ENCODE measurements around the gene KCNJ16. TPM values are rescaled to one million over a fixed set of nuclear protein-coding genes. Genes with fewer than 3 reads are reported as not detected.
A peak's percentile ranks its signal among the peaks of the same experiment; 100 is the strongest.

KCNJ16 gene
- polyA plus RNA-seq, 2 of the 4 experiments (the other 2 are of a cell fraction) = 0.87 to 1.6 TPM

GRCh38 chr17:70080541-70081347, 5.7 kb downstream of the KCNJ16 start:
- Histone ChIP-seq H3K27ac (no peak overlapping the region), H3K9me3 (no peaks in the 10 kb centered on the region), H3K4me2 (no peak overlapping the region), H3K4me3 (no peak overlapping the region), H3K4me1 (peaks cover 11% of the 10 kb centered on the region; the same call in 2 of the 3 replicates)
- POLR2A ChIA-PET = no interaction called here
- DNase-seq (ENCODE audit: low read depth in 1 of 2, low spot score in 1 of 2) (no peak), FAIRE-seq (peak; percentile 49), ATAC-seq (no peak)
- WGBS (ENCODE audit: missing lambda C conversion rate) = 70% methylated on average over 7 of the region's 7 CpGs
- TF ChIP-seq SMC3 (IDR thresholded peaks at IDR 0.05) = no peak
- no peak for TF ChIP-seq RFX5 (IDR thresholded peaks at IDR 0.05)
- no peak for TF ChIP-seq MAFK (IDR thresholded peaks at IDR 0.05; ENCODE audit: partially characterized antibody)
- CTCF ChIA-PET = no interaction called here

GRCh38 chr17:70081885-70082284, 6.9 kb downstream of the KCNJ16 start:
- Histone ChIP-seq H3K27ac (no peak overlapping the region), H3K9me3 (no peaks in the 10 kb centered on the region), H3K4me2 (no peak overlapping the region), H3K4me3 (no peak overlapping the region), H3K4me1 (no peaks in the 10 kb centered on the region)
- DNase-seq (ENCODE audit: low read depth in 1 of 2, low spot score in 1 of 2) (no peak), FAIRE-seq (peak; percentile 70), ATAC-seq (no peak)
- CTCF ChIA-PET = no interaction called here
- POLR2A ChIA-PET = no interaction called here
- no peak for TF ChIP-seq GATA3 (IDR thresholded peaks at IDR 0.05; ENCODE audit: borderline replicate concordance)
- no peak for TF ChIP-seq HEYL (CRISPR knock-in tag; IDR thresholded peaks at IDR 0.05)
- TF ChIP-seq NR3C1 (IDR thresholded peaks at IDR 0.05) = no peak
- no peak for TF ChIP-seq FOSL2 (IDR thresholded peaks at IDR 0.05)
- TF ChIP-seq FOSL2 (CRISPR knock-in tag; IDR thresholded peaks at IDR 0.05) = no peak
- TF ChIP-seq ZSCAN20 (CRISPR knock-in tag; IDR thresholded peaks at IDR 0.05) = no peak
- no peak for TF ChIP-seq E2F6 (IDR thresholded peaks at IDR 0.05; ENCODE audit: borderline replicate concordance, low read depth)
- no peak for TF ChIP-seq JUNB (IDR thresholded peaks at IDR 0.05)
- TF ChIP-seq CBX2 (IDR thresholded peaks at IDR 0.05; ENCODE audit: borderline replicate concordance, low read depth) = no peak
- TF ChIP-seq USF2 (IDR thresholded peaks at IDR 0.05) = no peak
- 3% methylated on average over 1 of the region's 1 CpG for WGBS (ENCODE audit: missing lambda C conversion rate)

GRCh38 chr17:70084476-70084875, 9.5 kb downstream of the KCNJ16 start:
- no peak overlapping the region for H3K4me3 ChIP-seq
- ATAC-seq (no peak; a peak in 1 of 6 replicates), DNase-seq (ENCODE audit: low read depth in 1 of 2, low spot score in 1 of 2) (no peak), FAIRE-seq (no peak)
- no peak overlapping the region for H3K4me2 ChIP-seq
- no peaks in the 10 kb centered on the region for H3K9me3 ChIP-seq
- TF ChIP-seq MAFK (IDR thresholded peaks at IDR 0.05; ENCODE audit: partially characterized antibody) (peak; percentile 19), ELK1 (IDR thresholded peaks at IDR 0.05; ENCODE audit: low read depth, low read length) (no peak), ZNF302 (CRISPR knock-in tag; IDR thresholded peaks at IDR 0.05) (no peak), ZFP36 (IDR thresholded peaks at IDR 0.05; ENCODE audit: borderline replicate concordance, partially characterized antibody) (no peak), REST (IDR thresholded peaks at IDR 0.05) (peak; percentile 73), TP53 (CRISPR knock-in tag; IDR thresholded peaks at IDR 0.05) (no peak)
- ChIA-PET POLR2A (no interaction called here), CTCF (interaction anchor here (1.0 kb wide), 1 partner anchor 558 kb away, joined by 3 read pairs; no protein-coding TSS in a partner anchor)
- 61% methylated on average over 4 of the region's 4 CpGs for WGBS (ENCODE audit: missing lambda C conversion rate)
- no peaks in the 10 kb centered on the region; the same call in 2 of the 3 replicates for H3K4me1 ChIP-seq
- no peak overlapping the region for H3K27ac ChIP-seq

Data from A549 (cell line).